ENCODE results near the gene CIAO2B.

CIAO2B gene

DNA sequence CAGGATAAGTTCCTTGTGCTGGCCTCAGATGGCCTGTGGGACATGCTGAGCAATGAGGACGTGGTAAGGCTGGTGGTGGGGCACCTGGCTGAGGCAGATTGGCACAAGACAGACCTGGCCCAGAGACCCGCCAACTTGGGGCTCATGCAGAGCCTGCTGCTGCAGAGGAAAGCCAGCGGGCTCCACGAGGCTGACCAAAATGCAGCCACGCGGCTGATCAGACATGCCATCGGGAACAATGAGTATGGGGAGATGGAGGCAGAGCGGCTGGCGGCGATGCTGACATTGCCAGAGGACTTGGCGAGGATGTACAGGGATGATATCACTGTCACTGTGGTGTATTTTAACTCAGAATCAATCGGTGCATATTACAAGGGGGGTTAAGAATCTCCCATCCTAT, 48.7 kb downstream of the CIAO2B start:
- DNase-seq (ENCODE audit: low read depth), result no peak

GRCh38 chr16:66882702-66883101, 51.5 kb downstream of the CIAO2B start:
- no peak for DNase-seq (ENCODE audit: low read depth)
